Stomach (tissue), 4 donors: ENCODE results near the gene CD3G.
"Not testable (repeated sequence)": the region's sequence is repeated elsewhere in the genome, so short reads cannot be mapped to it uniquely, and the experiment has no call there.

Experiments
- POLR2AphosphoS5 ChIP-seq, 3 donors: sonication (generic); formaldehyde crosslinking; IDR thresholded peaks; one replicate each; pipeline ENCODE4 v1.6.1; 2016; ENCODE audit warnings: antibody characterized with exemption in 3 of 3
- TF ChIP-seq, protein P1 (sequence below), 7 experiments: fragments of 450-650 bp in 4 of 7; fragments of 200-600 bp in 3 of 7; sonication (generic) in 3 of 7; IDR thresholded peaks; one replicate each; pipeline ENCODE4 v1.5.1; 2016 to 2019; ENCODE audit warnings: antibody characterized with exemption in 7 of 7, control low read depth in 2 of 7, mild to moderate bottlenecking in 1 of 7

DNA sequence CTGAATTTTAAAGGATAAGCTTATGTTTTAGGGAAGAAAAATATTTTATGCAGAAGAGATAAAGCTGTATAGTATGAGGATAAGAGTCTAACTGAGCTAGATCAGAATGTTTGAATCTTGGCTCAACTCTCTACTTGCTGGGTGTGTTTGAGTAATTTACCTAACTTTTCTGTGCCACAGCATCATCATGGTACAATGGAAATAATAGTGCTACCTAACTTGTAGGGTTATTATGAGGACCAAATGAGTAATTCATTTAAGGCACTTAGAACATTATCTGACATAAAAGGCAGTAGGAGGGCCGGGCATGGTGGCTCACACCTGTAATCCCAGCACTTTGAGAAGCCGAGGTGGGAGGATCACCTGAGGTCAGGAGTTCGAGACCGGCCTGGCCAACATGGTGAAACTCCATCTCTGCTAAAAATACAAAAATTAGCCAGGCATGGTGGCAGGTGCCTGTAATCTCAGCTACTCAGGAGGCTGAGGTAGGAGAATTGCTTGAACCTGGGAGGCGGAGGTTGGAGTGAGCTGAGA lies 35.1 kb upstream of the CD3G start:
- TF ChIP-seq, protein P1, sequence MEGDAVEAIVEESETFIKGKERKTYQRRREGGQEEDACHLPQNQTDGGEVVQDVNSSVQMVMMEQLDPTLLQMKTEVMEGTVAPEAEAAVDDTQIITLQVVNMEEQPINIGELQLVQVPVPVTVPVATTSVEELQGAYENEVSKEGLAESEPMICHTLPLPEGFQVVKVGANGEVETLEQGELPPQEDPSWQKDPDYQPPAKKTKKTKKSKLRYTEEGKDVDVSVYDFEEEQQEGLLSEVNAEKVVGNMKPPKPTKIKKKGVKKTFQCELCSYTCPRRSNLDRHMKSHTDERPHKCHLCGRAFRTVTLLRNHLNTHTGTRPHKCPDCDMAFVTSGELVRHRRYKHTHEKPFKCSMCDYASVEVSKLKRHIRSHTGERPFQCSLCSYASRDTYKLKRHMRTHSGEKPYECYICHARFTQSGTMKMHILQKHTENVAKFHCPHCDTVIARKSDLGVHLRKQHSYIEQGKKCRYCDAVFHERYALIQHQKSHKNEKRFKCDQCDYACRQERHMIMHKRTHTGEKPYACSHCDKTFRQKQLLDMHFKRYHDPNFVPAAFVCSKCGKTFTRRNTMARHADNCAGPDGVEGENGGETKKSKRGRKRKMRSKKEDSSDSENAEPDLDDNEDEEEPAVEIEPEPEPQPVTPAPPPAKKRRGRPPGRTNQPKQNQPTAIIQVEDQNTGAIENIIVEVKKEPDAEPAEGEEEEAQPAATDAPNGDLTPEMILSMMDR (IDR thresholded peaks at IDR 0.05) = not testable (repeated sequence)
- TF ChIP-seq POLR2AphosphoS5 (IDR thresholded peaks at IDR 0.05) = not testable (repeated sequence)
